H9 (cell line): ENCODE results near the gene RAB40B. TPM values are rescaled to one million over a fixed set of nuclear protein-coding genes. Genes with fewer than 3 reads are reported as not detected.

Source experiments
- DNase-seq: peaks from one replicate; pipeline ENCODE4 v3.0.0-alpha.2; 2017
- H2AFZ ChIP-seq: one replicate; pipeline ENCODE4 v1.6.1; 2013; ENCODE audit warnings: mild to moderate bottlenecking, low read length, control low read depth, moderate library complexity
- H2AK5ac ChIP-seq: 2 replicates; pipeline ENCODE4 v1.6.1; 2013; ENCODE audit warnings: low read length, control low read depth, mixed read lengths; ENCODE audit not compliant: insufficient read length
- H2BK120ac ChIP-seq: one replicate; pipeline ENCODE4 v1.6.1; 2013; ENCODE audit warnings: low read depth, mild to moderate bottlenecking, low read length, control low read depth, inconsistent platforms; ENCODE audit not compliant: poor library complexity, severe bottlenecking
- H2BK12ac ChIP-seq: 2 replicates; pipeline ENCODE4 v1.6.1; 2013; ENCODE audit warnings: low read length, control low read depth, mixed read lengths, low read depth; ENCODE audit not compliant: insufficient read length
- H2BK15ac ChIP-seq: 2 replicates; pipeline ENCODE4 v1.6.1; 2013; ENCODE audit warnings: low read depth, low read length, control low read depth
- H2BK20ac ChIP-seq: one replicate; pipeline ENCODE4 v1.6.1; 2013; ENCODE audit warnings: low read depth, mild to moderate bottlenecking, low read length, control low read depth, inconsistent platforms; ENCODE audit not compliant: poor library complexity, severe bottlenecking
- H2BK5ac ChIP-seq: 2 replicates; pipeline ENCODE4 v1.6.1; 2013; ENCODE audit warnings: low read length, control low read depth, mixed read lengths; ENCODE audit not compliant: insufficient read length
- H3K14ac ChIP-seq: 2 replicates; pipeline ENCODE4 v1.6.1; 2013; ENCODE audit warnings: low read length, control low read depth; ENCODE audit not compliant: insufficient read depth
- H3K18ac ChIP-seq: 2 replicates; pipeline ENCODE4 v1.6.1; 2013; ENCODE audit warnings: low read depth, mild to moderate bottlenecking, mixed read lengths, low read length, control low read depth; ENCODE audit not compliant: insufficient read length
- H3K23ac ChIP-seq: 2 replicates; pipeline ENCODE4 v1.6.1; 2013; ENCODE audit warnings: low read length, control low read depth, mixed read lengths, low read depth; ENCODE audit not compliant: insufficient read length
- H3K23me2 ChIP-seq: 2 replicates; pipeline ENCODE4 v1.6.1; 2013; ENCODE audit warnings: low read depth, mild to moderate bottlenecking, mixed read lengths, low read length, control low read depth; ENCODE audit not compliant: insufficient read length, poor library complexity, severe bottlenecking
- H3K27ac ChIP-seq: 2 replicates; pipeline ENCODE4 v1.5.1; 2013; ENCODE audit warnings: low read length, control low read depth, mixed read lengths, low read depth; ENCODE audit not compliant: insufficient read length
- H3K27me3 ChIP-seq: 2 replicates; pipeline ENCODE4 v1.6.1; 2013; ENCODE audit warnings: low read length, control low read depth, inconsistent platforms; ENCODE audit not compliant: insufficient read depth
- H3K4ac ChIP-seq: 2 replicates; pipeline ENCODE4 v1.6.1; 2013; ENCODE audit warnings: low read depth, mild to moderate bottlenecking, control low read depth, inconsistent platforms, low read length, moderate library complexity
- H3K4me1 ChIP-seq: 2 replicates; pipeline ENCODE4 v1.6.1; 2013; ENCODE audit warnings: low read length, control low read depth, inconsistent platforms; ENCODE audit not compliant: insufficient read depth
- H3K4me2 ChIP-seq: 2 replicates; pipeline ENCODE4 v1.6.1; 2013; ENCODE audit warnings: low read length, control low read depth, mixed read lengths; ENCODE audit not compliant: insufficient read length, insufficient read depth
- H3K56ac ChIP-seq: 2 replicates; pipeline ENCODE4 v1.6.1; 2013; ENCODE audit warnings: low read depth, mild to moderate bottlenecking, mixed read lengths, low read length, control low read depth; ENCODE audit not compliant: insufficient read length
- H3K79me1 ChIP-seq: 2 replicates; pipeline ENCODE4 v1.6.1; 2013; ENCODE audit warnings: low read depth, mild to moderate bottlenecking, moderate library complexity, low read length, control low read depth, inconsistent platforms; ENCODE audit not compliant: insufficient read depth, poor library complexity, severe bottlenecking
- H3K79me2 ChIP-seq: 2 replicates; pipeline ENCODE4 v1.6.1; 2013; ENCODE audit warnings: low read length, control low read depth, inconsistent platforms; ENCODE audit not compliant: insufficient read depth
- H3K9ac ChIP-seq: 2 replicates; pipeline ENCODE4 v1.6.1; 2013; ENCODE audit warnings: low read length, control low read depth, mixed read lengths; ENCODE audit not compliant: insufficient read length; ENCODE audit errors: extremely low read depth
- H3K9me3 ChIP-seq: one replicate; pipeline ENCODE4 v1.6.1; 2013; ENCODE audit warnings: low read depth, low read length, inconsistent platforms; ENCODE audit not compliant: control insufficient read depth
- H3T11ph ChIP-seq: one replicate; pipeline ENCODE4 v1.6.1; 2013; ENCODE audit warnings: mild to moderate bottlenecking, low read length, control low read depth, inconsistent platforms
- H4K20me1 ChIP-seq: one replicate; pipeline ENCODE4 v1.6.1; 2013; ENCODE audit not compliant: control insufficient read depth, insufficient read length, insufficient read depth
- H4K5ac ChIP-seq: 2 replicates; pipeline ENCODE4 v1.6.1; 2013; ENCODE audit warnings: low read depth, mild to moderate bottlenecking, mixed read lengths, low read length, control low read depth; ENCODE audit not compliant: insufficient read length
- H4K8ac ChIP-seq: replicated peaks from 2 replicates; pipeline ENCODE4 v1.6.1; 2013; ENCODE audit warnings: low read length, control low read depth, mixed read lengths, low read depth; ENCODE audit not compliant: insufficient read length
- H4K91ac ChIP-seq: 2 replicates; pipeline ENCODE4 v1.6.1; 2013; ENCODE audit warnings: low read depth, mild to moderate bottlenecking, moderate library complexity, mixed read lengths, low read length, control low read depth; ENCODE audit not compliant: insufficient read length
- H3K27ac Mint-ChIP-seq, 3 experiments: 2 replicates in 2 of 3; 3 replicates in 1 of 3; pipeline ENCODE4 v1.8.0; 2020 to 2021; ENCODE audit warnings: mixed read lengths in 3 of 3, mild to moderate bottlenecking in 1 of 3, moderate library complexity in 1 of 3
- H3K27me3 Mint-ChIP-seq: 2 replicates; pipeline ENCODE4 v1.8.0; 2021; ENCODE audit warnings: low read depth, mild to moderate bottlenecking, moderate library complexity, mixed read lengths
- H3K36me3 Mint-ChIP-seq, 3 experiments: 2 replicates in 2 of 3; 3 replicates in 1 of 3; pipeline ENCODE4 v1.8.0; 2020 to 2021; ENCODE audit warnings: low read depth in 3 of 3, mixed read lengths in 3 of 3; ENCODE audit not compliant: insufficient read depth in 1 of 3
- H3K4me1 Mint-ChIP-seq, 2 experiments: 2 replicates each; pipeline ENCODE4 v1.8.0; 2020; ENCODE audit warnings: mixed read lengths in 2 of 2
- H3K4me3 Mint-ChIP-seq, 2 experiments: 2 replicates in 1 of 2; 3 replicates in 1 of 2; pipeline ENCODE4 v1.8.0; 2020 to 2021; ENCODE audit warnings: mild to moderate bottlenecking in 2 of 2, mixed read lengths in 2 of 2, moderate library complexity in 1 of 2
- H3K9me3 Mint-ChIP-seq, 2 experiments: 2 replicates in 1 of 2; 3 replicates in 1 of 2; pipeline ENCODE4 v1.8.0; 2020; ENCODE audit warnings: mild to moderate bottlenecking in 2 of 2, mixed read lengths in 2 of 2, moderate library complexity in 1 of 2
- CTCF ChIP-seq: fragments of 200-600 bp; sonication (generic); conservative IDR thresholded peaks from 3 replicates; pipeline ENCODE4 v1.8.0; 2021; ENCODE audit warnings: antibody characterized with exemption, mild to moderate bottlenecking
- WGBS: extraction: QIAGEN DNeasy Blood & Tissue Kit; methylation state at CpG from one replicate; pipeline ENCODE4 v1.1.7; 2013; ENCODE audit warnings: missing lambda C conversion rate, low lambda C conversion rate, mixed read lengths; ENCODE audit not compliant: insufficient read length; ENCODE audit errors: extremely low coverage; 5-methylcytosine and 5-hydroxymethylcytosine counted together
- total RNA-seq: library from RNA; stranded (reverse); gene quantifications from 2 replicates; pipeline ENCODE4 v1.2.1, GENCODE V29; 2021

RAB40B gene
- total RNA-seq, 1 experiment from 2014 or later = 3.5 TPM

GRCh38 chr17:82649501-82650261, 48.8 kb downstream of the RAB40B start:
- no peak overlapping the region for H4K91ac ChIP-seq
- H3K27me3 Mint-ChIP-seq = peaks cover 8% of the 10 kb centered on the region
- no peak overlapping the region for H4K5ac ChIP-seq
- H3K9me3 ChIP-seq = no peaks in the 10 kb centered on the region
- H3K27me3 ChIP-seq = no peaks in the 10 kb centered on the region
- TF ChIP-seq CTCF = no peak
- H2BK15ac ChIP-seq = no peak overlapping the region
- H3K14ac ChIP-seq = no peak overlapping the region; the same call in 1 of the 2 replicates
- H3K9me3 Mint-ChIP-seq = no peaks in the 10 kb centered on the region
- WGBS = no CpG with 5 or more reads among the region's 22 CpGs
- no peak overlapping the region for H3K4me2 ChIP-seq
- H2BK5ac ChIP-seq = no peak overlapping the region
- H3T11ph ChIP-seq = no peak overlapping the region
- no peak overlapping the region for H2AFZ ChIP-seq
- H3K79me2 ChIP-seq = peaks cover 19% of the 10 kb centered on the region; the same call in 1 of the 2 replicates
- H3K4me1 Mint-ChIP-seq = peaks cover 7 to 23% of the 10 kb centered on the region in 2 experiments
- H3K79me1 ChIP-seq = peaks cover 4% of the 10 kb centered on the region
- H2AK5ac ChIP-seq = no peak overlapping the region
- H2BK12ac ChIP-seq = no peak overlapping the region
- H4K8ac ChIP-seq = no peak overlapping the region
- no peak overlapping the region for H2BK120ac ChIP-seq
- no peak overlapping the region for H3K9ac ChIP-seq
- H3K56ac ChIP-seq = no peak overlapping the region
- H3K27ac ChIP-seq = no peak overlapping the region
- H3K18ac ChIP-seq = no peak overlapping the region
- DNase-seq = no peak
- H3K4me1 ChIP-seq = no peaks in the 10 kb centered on the region; the same call in 1 of the 2 replicates
- peaks cover 8% of the 10 kb centered on the region for H3K23me2 ChIP-seq
- no peak overlapping the region for H3K4ac ChIP-seq
- H3K23ac ChIP-seq = no peak overlapping the region
- peaks cover 0 to under 1% (median 0%) of the 10 kb centered on the region in 3 experiments; a peak in 3 of 7 replicates for H3K36me3 Mint-ChIP-seq
- H3K4me3 Mint-ChIP-seq = peak overlapping the region in 1 of 2 experiments; percentile 66; a peak in 4 of 5 replicates
- H4K20me1 ChIP-seq = no peaks in the 10 kb centered on the region
- no peak overlapping the region for H2BK20ac ChIP-seq
- peak overlapping the region in 1 of 3 experiments; percentile 65; a peak in 1 of 7 replicates for H3K27ac Mint-ChIP-seq
